Measurements from ENCODE around the gene ATP6V0C. TPM values are rescaled to one million over a fixed set of nuclear protein-coding genes. Genes with fewer than 3 reads are reported as not detected.
A peak's percentile ranks its signal among the peaks of the same experiment; 100 is the strongest.
"Not testable (repeated sequence)": the region's sequence is repeated elsewhere in the genome, so short reads cannot be mapped to it uniquely, and the experiment has no call there.

Gene ATP6V0C
- total and polyA plus RNA-seq, 4 donors: 17.6 to 132 (median 60.6) TPM

DNA sequence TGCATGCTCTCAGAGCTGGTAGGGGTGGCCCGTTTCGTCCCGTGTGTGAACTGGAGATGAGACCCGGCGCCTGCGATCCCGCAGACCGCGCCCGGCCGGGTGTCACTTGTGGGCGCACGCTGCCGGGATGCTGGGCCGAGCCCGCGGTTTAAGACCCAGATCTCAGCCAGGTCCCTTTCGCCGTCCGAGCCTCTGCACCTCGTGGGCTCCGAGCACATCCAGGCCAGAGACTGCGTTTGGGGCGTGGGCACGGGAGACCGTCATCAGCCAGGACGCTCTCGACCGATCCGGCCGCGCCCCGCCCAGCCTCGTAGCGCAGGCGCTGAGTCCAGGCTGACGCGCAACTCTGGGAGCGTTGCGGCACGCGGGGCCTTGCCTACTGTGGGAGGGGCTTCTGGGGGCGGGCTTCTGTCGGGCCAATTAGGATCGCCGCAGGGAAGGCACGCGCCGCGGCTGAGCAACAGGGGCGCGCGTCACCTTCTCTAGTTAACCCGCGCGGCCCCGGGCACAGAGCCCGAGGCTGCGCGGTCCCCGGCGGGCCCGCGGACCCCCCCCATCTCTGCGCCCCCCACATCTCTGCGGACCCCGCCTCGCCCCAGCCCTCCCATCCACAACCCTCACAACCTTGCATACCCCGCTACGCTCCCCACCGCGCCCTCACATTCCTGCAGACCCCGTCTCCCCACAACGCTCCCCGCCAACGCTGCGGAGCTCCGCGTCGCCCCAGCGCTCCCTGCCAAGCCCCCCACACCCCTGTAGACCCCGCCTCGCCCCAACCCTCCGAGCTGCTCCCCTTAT lies 18.1 kb downstream of the ATP6V0C start:
- H3K9ac ChIP-seq (ENCODE audit: low read depth in 1 of 2, low read length in 2 of 2): peak overlapping the region; percentile 81 to 89
- peak overlapping the region; percentile 42 to 59 (median 52) for H3K4me3 ChIP-seq (ENCODE audit: low read depth in 1 of 3, low read length in 3 of 3)
- H3K4me1 ChIP-seq (ENCODE audit: control insufficient read depth in 4 of 4, insufficient read depth in 4 of 4, low read length in 3 of 4): peaks cover 8 to 29% (median 15%) of the 10 kb centered on the region in 4 donors
- TF ChIP-seq SP1 (IDR thresholded peaks at IDR 0.05): peak; percentile 74
- peak; percentile 19 for TF ChIP-seq FOXA1 (IDR thresholded peaks at IDR 0.05)
- peak in 1 of 2 donors; percentile 52 for TF ChIP-seq GABPA (IDR thresholded peaks at IDR 0.05 in 1 of 2, conservative IDR thresholded peaks at IDR 0.05 in 1 of 2)
- no peak for TF ChIP-seq TAF1 (conservative IDR thresholded peaks at IDR 0.05)
- no peak for TF ChIP-seq HNF4G (IDR thresholded peaks at IDR 0.05)
- TF ChIP-seq, protein P1, sequence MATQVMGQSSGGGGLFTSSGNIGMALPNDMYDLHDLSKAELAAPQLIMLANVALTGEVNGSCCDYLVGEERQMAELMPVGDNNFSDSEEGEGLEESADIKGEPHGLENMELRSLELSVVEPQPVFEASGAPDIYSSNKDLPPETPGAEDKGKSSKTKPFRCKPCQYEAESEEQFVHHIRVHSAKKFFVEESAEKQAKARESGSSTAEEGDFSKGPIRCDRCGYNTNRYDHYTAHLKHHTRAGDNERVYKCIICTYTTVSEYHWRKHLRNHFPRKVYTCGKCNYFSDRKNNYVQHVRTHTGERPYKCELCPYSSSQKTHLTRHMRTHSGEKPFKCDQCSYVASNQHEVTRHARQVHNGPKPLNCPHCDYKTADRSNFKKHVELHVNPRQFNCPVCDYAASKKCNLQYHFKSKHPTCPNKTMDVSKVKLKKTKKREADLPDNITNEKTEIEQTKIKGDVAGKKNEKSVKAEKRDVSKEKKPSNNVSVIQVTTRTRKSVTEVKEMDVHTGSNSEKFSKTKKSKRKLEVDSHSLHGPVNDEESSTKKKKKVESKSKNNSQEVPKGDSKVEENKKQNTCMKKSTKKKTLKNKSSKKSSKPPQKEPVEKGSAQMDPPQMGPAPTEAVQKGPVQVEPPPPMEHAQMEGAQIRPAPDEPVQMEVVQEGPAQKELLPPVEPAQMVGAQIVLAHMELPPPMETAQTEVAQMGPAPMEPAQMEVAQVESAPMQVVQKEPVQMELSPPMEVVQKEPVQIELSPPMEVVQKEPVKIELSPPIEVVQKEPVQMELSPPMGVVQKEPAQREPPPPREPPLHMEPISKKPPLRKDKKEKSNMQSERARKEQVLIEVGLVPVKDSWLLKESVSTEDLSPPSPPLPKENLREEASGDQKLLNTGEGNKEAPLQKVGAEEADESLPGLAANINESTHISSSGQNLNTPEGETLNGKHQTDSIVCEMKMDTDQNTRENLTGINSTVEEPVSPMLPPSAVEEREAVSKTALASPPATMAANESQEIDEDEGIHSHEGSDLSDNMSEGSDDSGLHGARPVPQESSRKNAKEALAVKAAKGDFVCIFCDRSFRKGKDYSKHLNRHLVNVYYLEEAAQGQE (IDR thresholded peaks at IDR 0.05): peak; percentile 62
- peak; percentile 49 for TF ChIP-seq YY1 (IDR thresholded peaks at IDR 0.05)
- peak in 1 of 2 donors; percentile 32 for TF ChIP-seq EGR1 (IDR thresholded peaks at IDR 0.05; ENCODE audit: low read depth in 2 of 2)
- no peak for TF ChIP-seq FOXA2 (IDR thresholded peaks at IDR 0.05)
- DNase-seq (ENCODE audit: low spot score): peak; percentile 97
- no peaks in the 10 kb centered on the region for H3K27me3 ChIP-seq (ENCODE audit: control insufficient read depth in 4 of 4, insufficient read depth in 4 of 4, low read length in 3 of 4)
- under 1% methylated on average over 84 of the region's 84 CpGs for WGBS
- peak overlapping the region; percentile 98 for H3K27ac ChIP-seq (ENCODE audit: low read depth in 1 of 2, low read length in 2 of 2)
- no peaks in the 10 kb centered on the region for H3K9me3 ChIP-seq (ENCODE audit: control insufficient read depth in 4 of 4, low read length in 3 of 4)
- H3K36me3 ChIP-seq (ENCODE audit: control insufficient read depth in 4 of 4, insufficient read depth in 3 of 4, low read depth in 1 of 4, low read length in 3 of 4): peaks cover 0 to 6% (median 0%) of the 10 kb centered on the region in 4 donors

DNA sequence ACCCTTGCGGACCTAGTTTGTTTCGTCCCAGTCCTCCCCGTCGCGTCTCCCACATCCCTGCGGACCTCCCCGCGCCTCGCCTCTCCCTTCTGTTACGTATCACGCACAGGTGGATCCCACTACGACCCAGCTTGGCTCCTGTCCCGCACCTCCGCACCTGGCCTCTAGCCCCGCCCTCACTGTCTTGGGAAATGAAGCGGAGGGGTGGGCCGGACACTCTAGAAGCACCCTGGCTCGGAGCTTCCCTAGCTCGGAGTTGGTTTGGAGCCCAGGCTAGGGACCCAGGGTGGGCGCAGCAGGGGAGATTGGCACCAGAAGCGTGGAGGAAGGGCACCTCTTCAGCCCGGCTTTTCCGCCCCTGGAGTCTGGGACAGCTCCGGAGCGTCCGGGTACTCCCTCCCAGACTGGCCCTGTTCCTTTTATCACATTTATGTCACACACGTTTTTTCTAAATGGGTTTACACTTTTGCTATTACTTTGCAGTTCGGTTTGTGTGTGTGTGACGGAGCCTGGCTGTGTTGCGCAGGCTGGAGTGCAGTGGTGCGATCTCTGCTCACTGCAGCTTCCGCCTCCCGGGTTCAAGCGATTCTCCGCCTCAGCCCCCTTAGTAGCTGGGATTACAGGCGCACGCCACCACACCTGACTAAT lies 18.9 kb downstream of the ATP6V0C start:
- Histone ChIP-seq H3K4me1 (ENCODE audit: control insufficient read depth in 4 of 4, insufficient read depth in 4 of 4, low read length in 3 of 4) (peaks cover 5 to 24% (median 11%) of the 10 kb centered on the region in 4 donors), H3K9ac (ENCODE audit: low read depth in 1 of 2, low read length in 2 of 2) (peak overlapping the region; percentile 81 to 89), H3K36me3 (ENCODE audit: control insufficient read depth in 4 of 4, insufficient read depth in 3 of 4, low read depth in 1 of 4, low read length in 3 of 4) (peaks cover 0 to 6% (median 0%) of the 10 kb centered on the region in 4 donors), H3K27me3 (ENCODE audit: control insufficient read depth in 4 of 4, insufficient read depth in 4 of 4, low read length in 3 of 4) (no peaks in the 10 kb centered on the region), H3K9me3 (ENCODE audit: control insufficient read depth in 4 of 4, low read length in 3 of 4) (no peaks in the 10 kb centered on the region), H3K27ac (ENCODE audit: low read depth in 1 of 2, low read length in 2 of 2) (peak overlapping the region; percentile 98), H3K4me3 (ENCODE audit: low read depth in 1 of 3, low read length in 3 of 3) (peak overlapping the region; percentile 42 to 59 (median 52))
- TF ChIP-seq, protein P1 (IDR thresholded peaks at IDR 0.05): peak; percentile 15
- no peak for TF ChIP-seq TAF1 (conservative IDR thresholded peaks at IDR 0.05)
- TF ChIP-seq, protein P2, sequence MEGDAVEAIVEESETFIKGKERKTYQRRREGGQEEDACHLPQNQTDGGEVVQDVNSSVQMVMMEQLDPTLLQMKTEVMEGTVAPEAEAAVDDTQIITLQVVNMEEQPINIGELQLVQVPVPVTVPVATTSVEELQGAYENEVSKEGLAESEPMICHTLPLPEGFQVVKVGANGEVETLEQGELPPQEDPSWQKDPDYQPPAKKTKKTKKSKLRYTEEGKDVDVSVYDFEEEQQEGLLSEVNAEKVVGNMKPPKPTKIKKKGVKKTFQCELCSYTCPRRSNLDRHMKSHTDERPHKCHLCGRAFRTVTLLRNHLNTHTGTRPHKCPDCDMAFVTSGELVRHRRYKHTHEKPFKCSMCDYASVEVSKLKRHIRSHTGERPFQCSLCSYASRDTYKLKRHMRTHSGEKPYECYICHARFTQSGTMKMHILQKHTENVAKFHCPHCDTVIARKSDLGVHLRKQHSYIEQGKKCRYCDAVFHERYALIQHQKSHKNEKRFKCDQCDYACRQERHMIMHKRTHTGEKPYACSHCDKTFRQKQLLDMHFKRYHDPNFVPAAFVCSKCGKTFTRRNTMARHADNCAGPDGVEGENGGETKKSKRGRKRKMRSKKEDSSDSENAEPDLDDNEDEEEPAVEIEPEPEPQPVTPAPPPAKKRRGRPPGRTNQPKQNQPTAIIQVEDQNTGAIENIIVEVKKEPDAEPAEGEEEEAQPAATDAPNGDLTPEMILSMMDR (IDR thresholded peaks at IDR 0.05; ENCODE audit: low read depth, low read length, missing input control): no peak
- peak; percentile 8 for TF ChIP-seq SP1 (IDR thresholded peaks at IDR 0.05)
- peak; percentile 42 for TF ChIP-seq YY1 (IDR thresholded peaks at IDR 0.05)
- 2% methylated on average over 37 of the region's 37 CpGs for WGBS
- peak; percentile 80 for DNase-seq (ENCODE audit: low spot score)

DNA sequence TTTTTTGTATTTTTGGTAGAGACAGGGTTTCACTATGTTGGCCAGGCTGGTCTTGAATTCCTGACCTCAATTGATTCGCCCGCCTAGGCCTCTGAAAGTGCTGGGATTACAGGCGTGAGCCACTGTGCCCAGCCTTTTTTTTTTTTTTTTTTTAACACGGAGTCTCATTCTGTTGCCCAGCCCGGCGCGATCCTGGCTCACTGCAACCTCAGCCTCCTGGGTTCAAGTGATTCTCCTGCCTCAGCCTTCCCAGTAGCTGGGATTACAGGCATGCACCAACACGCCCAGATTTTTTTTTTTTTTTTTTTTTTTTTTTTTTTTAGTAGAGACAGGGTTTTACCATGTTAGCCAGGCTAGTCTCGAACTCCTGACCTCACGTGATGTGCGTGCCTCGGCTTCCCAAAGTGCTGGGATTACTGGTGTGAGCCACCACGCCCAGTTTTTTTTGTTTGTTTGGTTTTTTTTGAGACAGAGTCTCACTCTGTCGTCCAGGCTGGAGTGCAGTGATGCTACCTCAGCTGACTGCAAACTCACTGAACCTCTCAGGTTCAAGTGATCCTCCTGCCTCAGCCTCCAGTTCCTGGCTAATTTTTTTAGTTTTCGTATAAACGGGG lies 19.5 kb downstream of the ATP6V0C start:
- H3K36me3 ChIP-seq (ENCODE audit: control insufficient read depth in 4 of 4, insufficient read depth in 3 of 4, low read depth in 1 of 4, low read length in 3 of 4); H3K27me3 ChIP-seq (ENCODE audit: control insufficient read depth in 4 of 4, insufficient read depth in 4 of 4, low read length in 3 of 4); DNase-seq (ENCODE audit: low spot score); H3K9me3 ChIP-seq (ENCODE audit: control insufficient read depth in 4 of 4, low read length in 3 of 4): not testable (repeated sequence)
- WGBS: 44% methylated on average over 16 of the region's 16 CpGs
- Histone ChIP-seq H3K4me3 (ENCODE audit: low read depth in 1 of 3, low read length in 3 of 3) (peak overlapping the region in 2 of 3 donors; percentile 42 to 59), H3K4me1 (ENCODE audit: control insufficient read depth in 4 of 4, insufficient read depth in 4 of 4, low read length in 3 of 4) (peaks cover 5 to 24% (median 11%) of the 10 kb centered on the region in 4 donors), H3K27ac (ENCODE audit: low read depth in 1 of 2, low read length in 2 of 2) (peak overlapping the region; percentile 98), H3K9ac (ENCODE audit: low read depth in 1 of 2, low read length in 2 of 2) (peak overlapping the region in 1 of 2 donors; percentile 89)

All from liver (tissue), 9 donors.